Stimulated activated CD8-positive, alpha-beta memory T cell treated with anti-CD3 and anti-CD28 coated beads, Interleukin-2, amount 100 ng/mL, for 48 hours (primary cell): ENCODE results near the gene MZT2B.
"Not testable (repeated sequence)": the region's sequence is repeated elsewhere in the genome, so short reads cannot be mapped to it uniquely, and the experiment has no call there.

Source experiments
- DNase-seq, 2 donors: peaks; one replicate each; pipeline ENCODE4 v3.0.0-alpha.2; 2020; ENCODE audit warnings: low read depth in 2 of 2

The MZT2B gene

GRCh38 chr2:130180404-130181324 lies 1.4 kb upstream of the MZT2B start:
- not testable (repeated sequence) for DNase-seq

- peak; percentile 96 for DNase-seq
Measured at GRCh38 chr2:130181325-130181879, 660 bp upstream of the MZT2B start, which contains the start of gene SMPD4. Gene SMPD4 (minus strand): TSS chr2:130181602. CDS start chr2:130176592, 5,010 bp downstream.

- not testable (repeated sequence) for DNase-seq
Measured at GRCh38 chr2:130182826-130183511, 907 bp downstream of the MZT2B start.

- no peak for DNase-seq
Measured at GRCh38 chr2:130183512-130184373, 1.7 kb downstream of the MZT2B start.

GRCh38 chr2:130185436-130185835 lies 3.4 kb downstream of the MZT2B start:
- no peak for DNase-seq

- DNase-seq, result no peak
Measured at GRCh38 chr2:130185896-130186295, 3.8 kb downstream of the MZT2B start.

GRCh38 chr2:130186391-130186790 lies 4.3 kb downstream of the MZT2B start:
- DNase-seq, result no peak

GRCh38 chr2:130187268-130187667 lies 5.2 kb downstream of the MZT2B start:
- no peak for DNase-seq

- not testable (repeated sequence) for DNase-seq
Measured at GRCh38 chr2:130187859-130188792, 6.1 kb downstream of the MZT2B start.

- not testable (repeated sequence) for DNase-seq
Measured at GRCh38 chr2:130188958-130189357, 6.9 kb downstream of the MZT2B start.

- no peak for DNase-seq
Measured at GRCh38 chr2:130190237-130190636, 8.2 kb downstream of the MZT2B start.

- not testable (repeated sequence) for DNase-seq
Measured at GRCh38 chr2:130191319-130191718, 9.3 kb downstream of the MZT2B start.

- not testable (repeated sequence) for DNase-seq
Measured at GRCh38 chr2:130192451-130192850, 10.4 kb downstream of the MZT2B start.

GRCh38 chr2:130193824-130194223 lies 11.8 kb downstream of the MZT2B start:
- not testable (repeated sequence) for DNase-seq

- not testable (repeated sequence) for DNase-seq
Measured at GRCh38 chr2:130195089-130195635, 13.1 kb downstream of the MZT2B start.

- DNase-seq, result not testable (repeated sequence)
Measured at GRCh38 chr2:130196052-130196451, 14.0 kb downstream of the MZT2B start.

GRCh38 chr2:130198343-130198742 lies 16.3 kb downstream of the MZT2B start, which contains the start of gene TUBA3E:
Gene TUBA3E (minus strand): TSS chr2:130198439. CDS start chr2:130198360, 79 bp downstream.
- no peak for DNase-seq

- not testable (repeated sequence) for DNase-seq
Measured at GRCh38 chr2:130202518-130202917, 20.5 kb downstream of the MZT2B start.

GRCh38 chr2:130203150-130203549 lies 21.1 kb downstream of the MZT2B start:
- not testable (repeated sequence) for DNase-seq

GRCh38 chr2:130207051-130207450 lies 25.0 kb downstream of the MZT2B start:
- DNase-seq, result not testable (repeated sequence)
